Astrocyte of the spinal cord (primary cell): ENCODE data around the gene SLC24A5.
A peak's percentile ranks its signal among the peaks of the same experiment; 100 is the strongest.

Experiments used
- DNase-seq: peaks from one replicate; pipeline ENCODE4 v3.0.0; 2011; ENCODE audit warnings: low read depth, low spot score
- H3K4me3 ChIP-seq: 2 replicates; pipeline ENCODE4 v1.5.1; 2011; ENCODE audit warnings: low read depth, mild to moderate bottlenecking, low read length, moderate library complexity
- in situ Hi-C: cut with HindIII; loops from 2 replicates; pipeline ENCODE4 v1.10.0; 2017; ENCODE audit warnings: low sequenced_read_pairs
- TF ChIP-seq, protein P1 (sequence below): IDR thresholded peaks from 2 replicates; pipeline ENCODE4 v1.5.1; 2012; ENCODE audit warnings: low read depth, mild to moderate bottlenecking, low read length, inconsistent platforms

Gene SLC24A5

DNA sequence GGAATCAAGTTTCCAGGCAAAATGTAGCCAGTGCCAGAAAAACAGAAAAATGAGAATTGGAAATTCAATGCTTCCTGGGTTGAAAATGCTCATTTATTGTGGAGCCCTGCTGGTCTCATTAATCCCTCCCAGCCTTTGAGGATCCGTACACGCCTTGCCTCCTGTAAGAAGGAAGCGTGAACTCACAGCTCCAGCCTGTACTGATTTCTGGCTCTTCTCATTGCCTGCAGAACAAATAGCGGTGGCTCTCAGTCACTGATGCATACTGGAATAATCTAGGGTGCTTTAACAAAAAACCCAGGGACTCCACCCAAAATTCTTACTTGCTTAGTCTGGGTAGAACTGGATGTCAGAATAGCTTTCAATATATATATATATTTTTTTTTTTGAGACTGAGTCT is 29.3 kb upstream of the SLC24A5 start:
- TF ChIP-seq, protein P1, sequence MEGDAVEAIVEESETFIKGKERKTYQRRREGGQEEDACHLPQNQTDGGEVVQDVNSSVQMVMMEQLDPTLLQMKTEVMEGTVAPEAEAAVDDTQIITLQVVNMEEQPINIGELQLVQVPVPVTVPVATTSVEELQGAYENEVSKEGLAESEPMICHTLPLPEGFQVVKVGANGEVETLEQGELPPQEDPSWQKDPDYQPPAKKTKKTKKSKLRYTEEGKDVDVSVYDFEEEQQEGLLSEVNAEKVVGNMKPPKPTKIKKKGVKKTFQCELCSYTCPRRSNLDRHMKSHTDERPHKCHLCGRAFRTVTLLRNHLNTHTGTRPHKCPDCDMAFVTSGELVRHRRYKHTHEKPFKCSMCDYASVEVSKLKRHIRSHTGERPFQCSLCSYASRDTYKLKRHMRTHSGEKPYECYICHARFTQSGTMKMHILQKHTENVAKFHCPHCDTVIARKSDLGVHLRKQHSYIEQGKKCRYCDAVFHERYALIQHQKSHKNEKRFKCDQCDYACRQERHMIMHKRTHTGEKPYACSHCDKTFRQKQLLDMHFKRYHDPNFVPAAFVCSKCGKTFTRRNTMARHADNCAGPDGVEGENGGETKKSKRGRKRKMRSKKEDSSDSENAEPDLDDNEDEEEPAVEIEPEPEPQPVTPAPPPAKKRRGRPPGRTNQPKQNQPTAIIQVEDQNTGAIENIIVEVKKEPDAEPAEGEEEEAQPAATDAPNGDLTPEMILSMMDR = no peak
- no peak for DNase-seq
- in situ Hi-C loops = no loop called here
- H3K4me3 ChIP-seq = no peak overlapping the region

DNA sequence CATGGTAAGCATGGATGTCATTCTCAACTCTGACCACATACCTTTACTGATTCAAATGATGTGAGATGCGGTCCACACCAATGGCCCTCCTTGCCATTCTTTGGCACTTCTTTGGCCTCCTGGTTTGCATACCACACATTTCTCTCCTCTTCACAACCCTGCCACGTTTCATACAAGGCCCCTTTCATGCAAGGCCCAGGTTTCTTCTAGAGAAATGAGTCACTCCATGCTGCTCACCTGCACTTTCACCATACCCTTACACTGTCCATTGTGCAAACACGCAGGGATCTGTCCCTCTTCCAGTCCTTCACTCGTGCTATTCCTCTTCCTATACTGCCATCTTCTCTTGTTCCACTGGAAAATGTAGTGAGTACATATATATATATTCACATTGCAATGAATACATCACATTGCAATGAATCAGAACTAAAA is 24.4 kb upstream of the SLC24A5 start:
- no peak for DNase-seq
- in situ Hi-C loops = no loop called here
- no peak overlapping the region for H3K4me3 ChIP-seq
- TF ChIP-seq, protein P1 = no peak

DNA sequence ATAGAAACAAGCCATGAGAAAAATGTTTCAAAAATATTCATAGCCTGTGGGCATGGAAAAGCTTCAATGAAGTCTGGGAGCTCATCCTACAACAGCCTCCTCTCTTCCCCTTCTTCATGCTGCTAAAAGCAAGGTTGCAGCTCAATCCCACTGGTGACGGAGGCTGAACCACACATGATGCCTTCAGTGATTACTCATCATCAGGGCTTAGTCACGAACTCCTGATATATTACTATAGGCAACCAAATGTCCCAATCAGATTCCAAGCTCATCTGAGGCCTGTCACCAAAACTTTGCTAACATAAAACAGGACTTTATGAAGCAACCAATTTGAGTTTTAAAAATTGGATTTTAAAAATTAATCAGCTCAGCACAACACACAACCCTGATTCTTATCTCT is 24.0 kb upstream of the SLC24A5 start:
- peak; percentile 72 for DNase-seq
- no peak overlapping the region for H3K4me3 ChIP-seq
- TF ChIP-seq, protein P1 = no peak
- in situ Hi-C loops = no loop called here

DNA sequence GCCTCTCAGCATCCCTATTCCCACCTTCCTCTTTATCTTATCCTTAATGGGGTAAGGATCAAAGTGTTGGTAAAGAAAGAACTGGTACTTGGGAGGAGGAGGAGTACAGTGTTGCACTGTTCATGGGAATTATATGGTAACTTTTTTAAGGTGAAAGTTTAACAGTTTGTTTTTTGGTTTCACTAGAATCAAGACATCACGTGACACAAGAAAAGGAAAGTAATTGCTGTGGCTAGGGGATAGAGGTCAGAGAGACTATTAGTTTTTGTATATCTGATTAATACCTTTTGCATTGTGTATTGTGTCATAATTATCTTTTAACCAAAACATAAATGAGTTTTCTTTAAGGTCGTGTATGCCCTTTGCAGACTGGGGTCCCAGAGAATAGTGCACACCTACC is 23.5 kb upstream of the SLC24A5 start:
- in situ Hi-C loops = no loop called here
- no peak for DNase-seq
- TF ChIP-seq, protein P1 = no peak
- no peak overlapping the region for H3K4me3 ChIP-seq

DNA sequence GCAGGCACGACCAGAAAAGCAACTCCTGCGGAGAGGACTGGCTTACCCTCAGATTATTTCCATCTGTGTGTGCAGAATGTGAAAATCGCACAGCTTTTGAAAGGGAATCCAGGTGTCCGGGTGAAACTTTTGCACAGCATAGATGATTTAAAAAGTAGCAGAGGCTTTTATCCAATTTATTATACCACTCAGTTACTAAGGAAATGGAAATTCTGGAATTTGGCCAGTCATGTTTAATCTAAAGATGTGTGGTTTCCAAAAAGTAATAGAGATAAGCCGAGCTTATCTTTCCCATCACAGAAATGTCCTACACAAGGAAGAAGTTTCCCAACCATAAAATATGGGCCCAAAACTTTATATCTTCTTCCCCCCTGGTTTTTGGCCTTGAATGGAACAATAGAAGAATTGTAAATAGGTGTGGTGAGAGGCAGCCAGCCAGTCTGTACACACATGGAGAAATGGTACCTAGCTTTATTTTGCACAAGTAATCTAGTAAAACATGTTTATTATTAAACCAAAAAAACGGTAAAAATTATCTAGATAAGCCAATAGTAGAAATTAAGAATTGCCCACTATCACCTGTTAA is 19.3 kb upstream of the SLC24A5 start:
- no peak overlapping the region for H3K4me3 ChIP-seq
- no peak for DNase-seq
- in situ Hi-C loops = no loop called here
- TF ChIP-seq, protein P1 = no peak

DNA sequence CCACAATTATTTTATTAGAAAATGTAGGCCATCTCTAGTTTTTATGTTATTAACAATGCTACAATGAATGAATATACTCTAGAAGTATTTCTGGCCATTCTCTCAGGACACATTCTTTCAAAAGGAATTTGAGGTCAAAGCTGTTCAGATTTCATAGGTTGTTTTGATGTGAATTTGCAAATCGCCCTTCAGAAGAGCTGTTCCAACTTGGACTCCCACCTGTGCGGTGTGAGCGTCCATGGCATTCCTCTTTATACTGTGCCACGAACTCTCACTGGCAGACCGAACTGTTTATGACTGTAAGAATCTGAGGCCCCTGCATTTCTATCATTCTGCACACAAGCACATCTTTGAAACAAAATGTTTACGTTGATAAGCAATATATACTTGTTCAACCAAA is 18.6 kb upstream of the SLC24A5 start:
- in situ Hi-C loops = no loop called here
- DNase-seq = peak; percentile 30
- no peak overlapping the region for H3K4me3 ChIP-seq
- TF ChIP-seq, protein P1 = no peak

DNA sequence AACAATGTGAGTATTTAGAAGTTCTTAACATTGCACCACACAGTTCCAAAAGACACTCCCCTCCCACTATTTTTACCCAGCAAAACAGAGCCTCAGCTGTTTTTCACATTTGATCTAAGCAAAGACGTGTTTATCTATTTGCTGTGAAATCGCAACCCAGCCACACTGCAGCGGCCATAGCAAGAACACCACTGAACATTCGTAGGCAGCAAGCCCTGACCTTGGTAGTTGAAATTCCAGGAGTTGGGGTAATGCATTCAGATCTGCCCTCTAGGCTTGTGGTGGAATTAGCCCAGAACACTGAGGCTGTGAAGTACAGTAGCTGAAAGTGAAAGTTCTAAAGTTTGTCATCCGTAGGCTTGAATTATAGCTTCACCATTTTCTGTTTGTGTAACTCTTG is 17.1 kb upstream of the SLC24A5 start:
- TF ChIP-seq, protein P1 = no peak
- in situ Hi-C loops = no loop called here

More for the DNA sequence above, 17.1 kb upstream of the SLC24A5 start:
- no peak overlapping the region for H3K4me3 ChIP-seq
- no peak for DNase-seq
